ENCODE data around the gene SLC2A9.

DNA sequence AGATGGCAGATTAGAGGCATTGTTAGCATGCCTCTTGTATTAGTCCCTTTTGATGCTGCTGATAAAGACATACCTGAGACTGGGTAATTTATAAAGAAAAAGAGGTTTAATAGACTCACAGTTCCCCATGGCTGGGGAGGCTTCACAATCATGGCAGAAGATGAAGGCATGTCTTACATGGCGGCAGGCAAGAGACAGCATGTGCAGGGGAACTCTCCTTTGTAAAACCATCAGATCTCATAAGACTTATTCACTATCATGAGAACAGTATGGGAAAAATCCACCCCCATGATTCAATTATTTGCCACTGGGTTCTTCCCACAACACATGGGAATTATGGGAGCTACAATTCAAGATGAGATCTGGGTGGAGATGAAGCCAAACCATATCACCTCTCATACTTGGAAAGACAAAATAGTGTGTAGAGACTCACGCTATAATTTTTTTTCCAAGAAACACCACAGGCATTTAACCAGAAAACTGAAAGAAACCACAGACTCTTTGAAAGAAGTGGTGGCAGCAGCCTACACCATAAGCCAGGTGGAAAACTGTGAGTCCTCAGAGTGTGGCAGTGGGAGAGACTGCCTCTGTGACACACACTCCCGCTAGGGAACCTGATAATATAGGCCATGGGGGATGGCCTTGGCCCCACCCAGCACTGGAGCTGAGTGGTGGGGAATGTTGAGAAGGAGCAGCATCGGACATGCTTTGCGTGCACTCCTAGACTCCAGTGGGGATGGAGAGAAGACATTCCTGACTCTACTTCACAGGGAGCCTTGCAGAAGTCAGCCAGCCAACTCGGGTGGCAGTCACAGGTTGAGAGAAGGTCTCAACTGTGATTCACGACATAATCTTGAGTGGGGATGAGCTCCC, 51.5 kb downstream of the SLC2A9 start:
- TF ChIP-seq, protein P1, sequence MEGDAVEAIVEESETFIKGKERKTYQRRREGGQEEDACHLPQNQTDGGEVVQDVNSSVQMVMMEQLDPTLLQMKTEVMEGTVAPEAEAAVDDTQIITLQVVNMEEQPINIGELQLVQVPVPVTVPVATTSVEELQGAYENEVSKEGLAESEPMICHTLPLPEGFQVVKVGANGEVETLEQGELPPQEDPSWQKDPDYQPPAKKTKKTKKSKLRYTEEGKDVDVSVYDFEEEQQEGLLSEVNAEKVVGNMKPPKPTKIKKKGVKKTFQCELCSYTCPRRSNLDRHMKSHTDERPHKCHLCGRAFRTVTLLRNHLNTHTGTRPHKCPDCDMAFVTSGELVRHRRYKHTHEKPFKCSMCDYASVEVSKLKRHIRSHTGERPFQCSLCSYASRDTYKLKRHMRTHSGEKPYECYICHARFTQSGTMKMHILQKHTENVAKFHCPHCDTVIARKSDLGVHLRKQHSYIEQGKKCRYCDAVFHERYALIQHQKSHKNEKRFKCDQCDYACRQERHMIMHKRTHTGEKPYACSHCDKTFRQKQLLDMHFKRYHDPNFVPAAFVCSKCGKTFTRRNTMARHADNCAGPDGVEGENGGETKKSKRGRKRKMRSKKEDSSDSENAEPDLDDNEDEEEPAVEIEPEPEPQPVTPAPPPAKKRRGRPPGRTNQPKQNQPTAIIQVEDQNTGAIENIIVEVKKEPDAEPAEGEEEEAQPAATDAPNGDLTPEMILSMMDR (IDR thresholded peaks at IDR 0.05) = no peak
- TF ChIP-seq POLR2A (IDR thresholded peaks at IDR 0.05) (no peak), POLR2AphosphoS5 (IDR thresholded peaks at IDR 0.05) (no peak)
